Measurements from ENCODE around the gene FOXO3. TPM values are rescaled to one million over a fixed set of nuclear protein-coding genes. Genes with fewer than 3 reads are reported as not detected.

Gene FOXO3
- total and polyA plus RNA-seq, 11 donors, result 11.6 to 87.9 (median 38.7) TPM

GRCh38 chr6:108714101-108714765 lies 153.5 kb downstream of the FOXO3 start:
- intact Hi-C loops (cut with DNase I), result loop anchor here in 1 of 10 donors (10.0 kb wide), 1 partner anchor 121 kb away; no protein-coding TSS in a partner anchor
- 42 to 65% (median 59%) methylated on average over 7 of the region's 7 CpGs for WGBS, 4 donors
- peaks cover 0 to 40% (median 16%) of the 10 kb centered on the region in 12 donors for H3K4me1 ChIP-seq
- no peaks in the 10 kb centered on the region for H3K36me3 ChIP-seq
- TF ChIP-seq CTCF (IDR thresholded peaks at IDR 0.05), result no peak
- no peak for TF ChIP-seq POLR2A (IDR thresholded peaks at IDR 0.05)
- ATAC-seq, result peak; percentile 48 to 78 (median 58)
- H3K4me3 ChIP-seq, result peak overlapping the region in 1 of 12 donors; percentile 15
- H3K27me3 ChIP-seq, result no peaks in the 10 kb centered on the region
- H3K27ac ChIP-seq, result peak overlapping the region in 3 of 12 donors; percentile 4 to 14 (median 11)
- no peaks in the 10 kb centered on the region for H3K9me3 ChIP-seq
- DNase-seq, result peak in 2 of 5 donors; percentile 39 to 55

GRCh38 chr6:108714766-108715414 lies 154.2 kb downstream of the FOXO3 start:
- Histone ChIP-seq H3K4me3 (no peak overlapping the region), H3K36me3 (no peaks in the 10 kb centered on the region), H3K27me3 (no peaks in the 10 kb centered on the region), H3K4me1 (peaks cover 0 to 40% (median 16%) of the 10 kb centered on the region in 12 donors), H3K27ac (peak overlapping the region in 2 of 12 donors; percentile 4 to 11), H3K9me3 (no peaks in the 10 kb centered on the region)
- DNase-seq, result no peak
- 64 to 83% (median 77%) methylated on average over 9 of the region's 9 CpGs for WGBS, 4 donors
- ATAC-seq, result peak in 1 of 4 donors; percentile 38
- intact Hi-C loops (cut with DNase I), result loop anchor here in 1 of 10 donors (10.0 kb wide), 1 partner anchor 120 kb away; no protein-coding TSS in a partner anchor
- no peak for TF ChIP-seq CTCF (IDR thresholded peaks at IDR 0.05)
- TF ChIP-seq POLR2A (IDR thresholded peaks at IDR 0.05), result no peak

- Histone ChIP-seq H3K4me1 (peaks cover 0 to 34% (median 16%) of the 10 kb centered on the region in 12 donors), H3K4me3 (no peak overlapping the region), H3K27ac (no peak overlapping the region), H3K27me3 (no peaks in the 10 kb centered on the region), H3K9me3 (no peaks in the 10 kb centered on the region), H3K36me3 (no peaks in the 10 kb centered on the region)
- 80 to 94% (median 89%) methylated on average over 5 of the region's 5 CpGs for WGBS, 4 donors
- intact Hi-C loops (cut with DNase I), result loop anchor here in 1 of 10 donors (10.0 kb wide), 1 partner anchor 119 kb away; no protein-coding TSS in a partner anchor
- peak in 1 of 4 donors; percentile 25 for ATAC-seq
- TF ChIP-seq POLR2A (IDR thresholded peaks at IDR 0.05), result no peak
- TF ChIP-seq CTCF (IDR thresholded peaks at IDR 0.05), result no peak
- no peak for DNase-seq
These were observed 155.1 kb downstream of the FOXO3 start for GRCh38 chr6:108715832-108716231.

Data from heart left ventricle (tissue), 16 donors.